HL-60 (cell line): ENCODE data around the gene TMEM86B.

Experiments
- DNase-seq, 2 experiments: peaks; one replicate each; pipeline ENCODE4 v3.0.0-alpha.2; 2010 to 2020; ENCODE audit warnings: low read depth in 1 of 2, low spot score in 1 of 2
- H3K27ac ChIP-seq: fragments of 250-450 bp; sonication (Bioruptor Pico); replicated peaks from 2 replicates; pipeline ENCODE4 v1.5.1; 2020; ENCODE audit warnings: mild to moderate bottlenecking, moderate library complexity
- H3K27me3 ChIP-seq: fragments of 250-450 bp; sonication (Bioruptor Pico); 2 replicates; pipeline ENCODE4 v1.5.1; 2021; ENCODE audit warnings: mild to moderate bottlenecking, moderate library complexity; ENCODE audit not compliant: insufficient read depth, poor library complexity, severe bottlenecking
- H3K4me3 ChIP-seq: replicated peaks from 2 replicates; pipeline ENCODE4 v1.5.1; 2011; ENCODE audit warnings: mild to moderate bottlenecking, control low read depth, low read length; ENCODE audit not compliant: insufficient read depth
- CTCF ChIP-seq: IDR thresholded peaks from one replicate; pipeline ENCODE4 v1.5.1; 2011; ENCODE audit warnings: low read length, control low read depth, inconsistent platforms; ENCODE audit not compliant: insufficient read depth
- GABPA ChIP-seq: IDR thresholded peaks from 2 replicates; pipeline ENCODE4 v1.6.1; 2012; ENCODE audit warnings: low read depth
- POLR2AphosphoS5 ChIP-seq: IDR thresholded peaks from 2 replicates; pipeline ENCODE4 v1.6.1; 2012; ENCODE audit warnings: low read depth
- REST ChIP-seq: IDR thresholded peaks from 2 replicates; pipeline ENCODE4 v1.6.1; 2012; ENCODE audit warnings: low read depth; ENCODE audit not compliant: insufficient replicate concordance
- SPI1 ChIP-seq: IDR thresholded peaks from 2 replicates; pipeline ENCODE4 v1.6.1; 2012; ENCODE audit warnings: low read depth, mild to moderate bottlenecking, borderline replicate concordance

TMEM86B gene

GRCh38 chr19:55275851-55276719 lies 47.5 kb upstream of the TMEM86B start:
- H3K27ac ChIP-seq, result no peak overlapping the region; the same call in 1 of the 2 replicates
- no peaks in the 10 kb centered on the region for H3K27me3 ChIP-seq
- DNase-seq, result no peak
- TF ChIP-seq CTCF, result no peak
- TF ChIP-seq POLR2AphosphoS5, result no peak
- TF ChIP-seq REST, result no peak
- no peak for TF ChIP-seq SPI1
- no peak for TF ChIP-seq GABPA
- H3K4me3 ChIP-seq, result no peak overlapping the region

- Histone ChIP-seq H3K27me3 (no peaks in the 10 kb centered on the region), H3K27ac (no peak overlapping the region), H3K4me3 (no peak overlapping the region)
- no peak for DNase-seq
- TF ChIP-seq REST (no peak), SPI1 (no peak), CTCF (no peak)
These were observed 45.6 kb upstream of the TMEM86B start for GRCh38 chr19:55273978-55274707.

GRCh38 chr19:55272142-55272541 lies 43.6 kb upstream of the TMEM86B start:
- Histone ChIP-seq H3K4me3 (no peak overlapping the region), H3K27me3 (no peaks in the 10 kb centered on the region), H3K27ac (no peak overlapping the region)
- no peak for DNase-seq
- no peak for TF ChIP-seq SPI1
- no peak for TF ChIP-seq POLR2AphosphoS5
- no peak for TF ChIP-seq GABPA
- no peak for TF ChIP-seq REST
- no peak for TF ChIP-seq CTCF
